ENCODE measurements around the gene ASMTL.
A peak's percentile ranks its signal among the peaks of the same experiment; 100 is the strongest.

- TF ChIP-seq POLR2AphosphoS5 (IDR thresholded peaks at IDR 0.05; ENCODE audit: low read depth) (peak; percentile 75), CTCF (IDR thresholded peaks at IDR 0.05; ENCODE audit: insufficient read depth, low read length) (no peak), GABPA (IDR thresholded peaks at IDR 0.05; ENCODE audit: low read depth) (peak; percentile 71)
These were observed 60.9 kb downstream of the ASMTL start, which contains the start of gene SLC25A6 for GRCh38 chrX:1391707-1392375.

Data from HL-60 (cell line).